ENCODE data around the gene DONSON. TPM values are rescaled to one million over a fixed set of nuclear protein-coding genes. Genes with fewer than 3 reads are reported as not detected.
"Not testable (repeated sequence)": the region's sequence is repeated elsewhere in the genome, so short reads cannot be mapped to it uniquely, and the experiment has no call there.

DONSON gene, protein sequence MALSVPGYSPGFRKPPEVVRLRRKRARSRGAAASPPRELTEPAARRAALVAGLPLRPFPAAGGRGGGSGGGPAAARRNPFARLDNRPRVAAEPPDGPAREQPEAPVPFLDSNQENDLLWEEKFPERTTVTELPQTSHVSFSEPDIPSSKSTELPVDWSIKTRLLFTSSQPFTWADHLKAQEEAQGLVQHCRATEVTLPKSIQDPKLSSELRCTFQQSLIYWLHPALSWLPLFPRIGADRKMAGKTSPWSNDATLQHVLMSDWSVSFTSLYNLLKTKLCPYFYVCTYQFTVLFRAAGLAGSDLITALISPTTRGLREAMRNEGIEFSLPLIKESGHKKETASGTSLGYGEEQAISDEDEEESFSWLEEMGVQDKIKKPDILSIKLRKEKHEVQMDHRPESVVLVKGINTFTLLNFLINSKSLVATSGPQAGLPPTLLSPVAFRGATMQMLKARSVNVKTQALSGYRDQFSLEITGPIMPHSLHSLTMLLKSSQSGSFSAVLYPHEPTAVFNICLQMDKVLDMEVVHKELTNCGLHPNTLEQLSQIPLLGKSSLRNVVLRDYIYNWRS
- total RNA-seq (2014; rRNA removed; shearing (Covaris generic)) (35.8 and 48.4 TPM in 2 replicates), total RNA-seq (2022) (41.3 and 53.4 TPM in 2 replicates), Bru-seq, nascent RNA (percentile 84 among the genes with signal in this experiment), BruChase-seq, experiment 1, labeled RNA remaining after a 6-hour chase (percentile 90 among the genes with signal in this experiment), BruChase-seq, experiment 2, labeled RNA remaining after a 2-hour chase (percentile 88 among the genes with signal in this experiment)
- long read RNA-seq, transcript DONSON-201 (10 exons, 2,170 nt), result major isoform, 86 of 124 reads
- long read RNA-seq, partial matches to known transcripts, result 11 of 124 reads
- long read RNA-seq, other reads (novel, unspliced or antisense), result 24 of 124 reads

DNA sequence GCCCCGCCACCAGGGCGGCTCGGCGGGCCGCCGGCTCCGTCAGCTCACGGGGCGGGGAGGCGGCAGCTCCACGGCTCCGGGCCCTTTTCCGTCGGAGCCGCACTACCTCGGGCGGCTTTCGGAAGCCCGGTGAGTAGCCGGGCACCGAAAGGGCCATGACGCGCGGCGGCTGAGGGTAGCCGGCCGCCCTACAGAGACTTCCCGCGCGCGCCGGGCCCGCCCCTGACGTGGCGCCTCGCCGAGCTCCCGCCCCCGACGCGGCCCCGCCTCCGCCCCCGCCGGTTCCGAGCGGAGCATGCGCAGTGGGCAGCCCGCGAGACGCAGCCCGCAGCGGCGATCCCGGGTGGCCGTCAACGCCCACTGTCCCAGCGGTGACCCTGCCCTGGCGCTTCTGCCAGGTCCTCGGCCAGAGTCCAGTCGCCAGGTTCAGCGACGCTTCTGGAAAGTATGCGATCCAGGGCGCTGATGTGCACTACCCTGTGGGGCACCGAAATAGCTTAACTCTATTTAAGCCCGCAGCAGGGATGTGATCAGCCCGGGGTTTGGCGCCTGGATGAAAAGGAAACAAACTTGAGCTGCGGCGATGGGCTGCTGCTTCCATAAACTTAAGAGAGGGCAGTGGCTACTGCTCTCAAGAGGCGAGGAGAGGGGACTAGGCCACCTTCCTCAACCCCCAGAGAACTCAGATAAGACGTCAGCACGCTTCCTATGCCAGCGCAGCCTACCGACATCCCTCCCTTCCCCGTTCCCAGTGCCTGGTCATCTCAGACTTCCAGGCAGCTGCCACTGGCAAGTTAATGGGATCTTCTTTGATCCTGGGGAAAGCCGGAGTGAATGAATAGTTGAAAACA, at the start of gene DONSON:
Gene DONSON, minus strand, starts transcription at position 200 of the 851 bp plus-strand sequence. Its CDS starts 43 bp downstream, at position 157.
- TSS peak; percentile 57 for BruUV-seq (replicated peaks)
- TF ChIP-seq, protein P1, sequence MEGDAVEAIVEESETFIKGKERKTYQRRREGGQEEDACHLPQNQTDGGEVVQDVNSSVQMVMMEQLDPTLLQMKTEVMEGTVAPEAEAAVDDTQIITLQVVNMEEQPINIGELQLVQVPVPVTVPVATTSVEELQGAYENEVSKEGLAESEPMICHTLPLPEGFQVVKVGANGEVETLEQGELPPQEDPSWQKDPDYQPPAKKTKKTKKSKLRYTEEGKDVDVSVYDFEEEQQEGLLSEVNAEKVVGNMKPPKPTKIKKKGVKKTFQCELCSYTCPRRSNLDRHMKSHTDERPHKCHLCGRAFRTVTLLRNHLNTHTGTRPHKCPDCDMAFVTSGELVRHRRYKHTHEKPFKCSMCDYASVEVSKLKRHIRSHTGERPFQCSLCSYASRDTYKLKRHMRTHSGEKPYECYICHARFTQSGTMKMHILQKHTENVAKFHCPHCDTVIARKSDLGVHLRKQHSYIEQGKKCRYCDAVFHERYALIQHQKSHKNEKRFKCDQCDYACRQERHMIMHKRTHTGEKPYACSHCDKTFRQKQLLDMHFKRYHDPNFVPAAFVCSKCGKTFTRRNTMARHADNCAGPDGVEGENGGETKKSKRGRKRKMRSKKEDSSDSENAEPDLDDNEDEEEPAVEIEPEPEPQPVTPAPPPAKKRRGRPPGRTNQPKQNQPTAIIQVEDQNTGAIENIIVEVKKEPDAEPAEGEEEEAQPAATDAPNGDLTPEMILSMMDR (conservative IDR thresholded peaks at IDR 0.05; ENCODE audit: low read length), result 0 out of 2 replicates have a peak, but pooled peaks have one; percentile 14
- TF ChIP-seq EZH2phosphoT487 (IDR thresholded peaks at IDR 0.05; ENCODE audit: borderline replicate concordance, low read depth, low read length), result no peak
- intact Hi-C loops (cut with micrococcal nuclease; ENCODE audit: unreplicated experiment), result loop anchor here (2.0 kb wide), 1 partner anchor 46 kb away; the partner anchor contains the start of genes GART and SON

DNA sequence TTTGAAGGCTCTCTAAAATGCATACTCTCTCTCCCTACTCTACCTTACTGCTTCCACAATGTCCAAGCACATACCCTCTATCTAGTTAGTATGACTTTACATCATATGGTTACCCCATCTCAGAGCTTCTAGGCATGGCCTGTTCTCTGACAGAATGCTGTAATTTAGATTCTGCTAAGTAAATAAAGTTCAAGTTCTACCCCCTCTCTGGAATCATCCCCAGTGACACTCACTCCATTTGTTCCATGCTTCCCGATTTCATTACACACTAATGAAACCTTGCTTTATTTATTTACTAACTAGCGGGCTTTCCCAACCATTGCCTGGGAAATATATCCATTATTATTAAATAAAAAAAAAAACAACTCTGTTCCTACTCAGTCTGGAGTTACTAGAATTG, 45.8 kb upstream of the DONSON start:
- no peaks in the 10 kb centered on the region for H3K9me2 ChIP-seq (ENCODE audit: insufficient read depth, low read length)
- POLR2A ChIA-PET, result no interaction called here
- intact Hi-C loops (cut with micrococcal nuclease; ENCODE audit: unreplicated experiment), result no loop called here
- no TSS peak for BruUV-seq (replicated peaks)
- H3K4me1 ChIP-seq (ENCODE audit: insufficient read depth, low read length, poor library complexity, severe bottlenecking), result no peaks in the 10 kb centered on the region
- H4K20me1 ChIP-seq (ENCODE audit: insufficient read depth, low read length), result no peaks in the 10 kb centered on the region
- CTCF ChIA-PET (ENCODE audit: unreplicated experiment), result no interaction called here
- no peak overlapping the region for H3K4me2 ChIP-seq (ENCODE audit: low read length)
- no peaks in the 10 kb centered on the region; the same call in 1 of the 2 replicates for H3K79me2 ChIP-seq (ENCODE audit: insufficient read depth, low read depth, low read length)
- peaks cover 18% of the 10 kb centered on the region for H3K36me3 ChIP-seq (ENCODE audit: insufficient read depth, low read length)
- no peak overlapping the region for H3K27ac ChIP-seq (ENCODE audit: low read depth, low read length, poor library complexity, severe bottlenecking)
- no peak overlapping the region for H2AFZ ChIP-seq (ENCODE audit: low read length)
- no peaks in the 10 kb centered on the region for H3K9me3 ChIP-seq (ENCODE audit: low read length)
- no peak for DNase-seq (ENCODE audit: low spot score)
- TF ChIP-seq, protein P1 (conservative IDR thresholded peaks at IDR 0.05; ENCODE audit: low read length), result no peak
- no peak overlapping the region for H3K4me3 ChIP-seq (ENCODE audit: low read depth, low read length, poor library complexity, severe bottlenecking)

More for the DNA sequence above, at the start of gene DONSON:
- Histone ChIP-seq H3K4me3 (ENCODE audit: low read depth, low read length, poor library complexity, severe bottlenecking) (peak within 1 kb of the TSS; percentile 83), H3K36me3 (ENCODE audit: insufficient read depth, low read length) (peaks cover 30% of the 10 kb centered on the region), H2AFZ (ENCODE audit: low read length) (peak within 1 kb of the TSS; percentile 95), H3K79me2 (ENCODE audit: insufficient read depth, low read depth, low read length) (peaks cover 29% of the 10 kb centered on the region), H4K20me1 (ENCODE audit: insufficient read depth, low read length) (no peaks in the 10 kb centered on the region), H3K4me1 (ENCODE audit: insufficient read depth, low read length, poor library complexity, severe bottlenecking) (peaks cover 8% of the 10 kb centered on the region), H3K9me3 (ENCODE audit: low read length) (no peaks in the 10 kb centered on the region), H3K9me2 (ENCODE audit: insufficient read depth, low read length) (no peaks in the 10 kb centered on the region), H3K27ac (ENCODE audit: low read depth, low read length, poor library complexity, severe bottlenecking) (peak within 1 kb of the TSS; percentile 37), H3K4me2 (ENCODE audit: low read length) (peak within 1 kb of the TSS; percentile 88)
- POLR2A ChIA-PET, result interaction anchor here (0.6 to 1.7 kb wide), 9 partner anchors 14 to 144 kb away, joined by 3 to 8 read pairs (median 4); partner anchors contain the start of genes DNAJC28 and TMEM50B
- CTCF ChIA-PET (ENCODE audit: unreplicated experiment), result interaction anchor here (0.6 kb wide), 2 partner anchors 17 to 351 kb away, joined by 3 read pairs; no protein-coding TSS in a partner anchor
- DNase-seq (ENCODE audit: low spot score), result peak; percentile 90

DNA sequence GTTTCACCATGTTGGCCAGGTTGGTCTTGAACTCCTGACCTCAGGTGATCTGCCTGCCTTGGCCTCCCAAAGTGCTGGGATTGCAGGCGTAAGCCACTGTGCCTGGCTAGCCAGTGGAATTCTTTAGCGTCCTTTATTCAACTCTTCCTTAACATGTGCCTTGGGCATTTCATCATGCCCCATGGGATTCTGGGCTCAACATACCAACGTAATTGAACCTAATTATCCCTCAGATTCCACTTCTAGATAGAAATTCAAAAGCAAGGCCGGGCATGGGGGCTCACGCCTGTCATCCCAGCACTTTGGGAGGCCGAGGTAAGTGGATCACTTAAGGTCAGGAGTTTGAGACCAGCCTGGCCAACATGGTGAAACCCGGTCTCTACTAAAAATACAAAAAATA, 37.7 kb upstream of the DONSON start:
- POLR2A ChIA-PET, result interaction anchor here (0.6 kb wide), 1 partner anchor 996 kb away, joined by 5 read pairs; no protein-coding TSS in a partner anchor
- DNase-seq (ENCODE audit: low spot score); H3K27ac ChIP-seq (ENCODE audit: low read depth, low read length, poor library complexity, severe bottlenecking); intact Hi-C loops (cut with micrococcal nuclease; ENCODE audit: unreplicated experiment); BruUV-seq (replicated peaks); H2AFZ ChIP-seq (ENCODE audit: low read length); H3K79me2 ChIP-seq (ENCODE audit: insufficient read depth, low read depth, low read length); H3K4me1 ChIP-seq (ENCODE audit: insufficient read depth, low read length, poor library complexity, severe bottlenecking); H3K4me2 ChIP-seq (ENCODE audit: low read length); H3K9me3 ChIP-seq (ENCODE audit: low read length); H3K9me2 ChIP-seq (ENCODE audit: insufficient read depth, low read length); H4K20me1 ChIP-seq (ENCODE audit: insufficient read depth, low read length); CTCF ChIA-PET (ENCODE audit: unreplicated experiment); H3K4me3 ChIP-seq (ENCODE audit: low read depth, low read length, poor library complexity, severe bottlenecking): not testable (repeated sequence)
- H3K36me3 ChIP-seq (ENCODE audit: insufficient read depth, low read length), result peaks cover 32% of the 10 kb centered on the region

All from OCI-LY7 (cell line).